ENCODE measurements around the gene ZP3.
"Not testable (repeated sequence)": the region's sequence is repeated elsewhere in the genome, so short reads cannot be mapped to it uniquely, and the experiment has no call there.

GRCh38 chr7:76425558-76425957 lies 808 bp downstream of the ZP3 start:
- not testable (repeated sequence) for TF ChIP-seq CTCF (conservative IDR thresholded peaks at IDR 0.05; ENCODE audit: low read length); EZH2phosphoT487 (IDR thresholded peaks at IDR 0.05; ENCODE audit: borderline replicate concordance, low read depth, low read length)

Measured in OCI-LY7 (cell line).